NOMO-1 treated with dmso at 0.1 percent for 144 hours (cell line): ENCODE data around the gene TFAP2B.

Experiments
- DNase-seq: peaks from one replicate; lab custom pipeline; 2025; ENCODE audit not compliant: unreplicated experiment; lab: John Stamatoyannopoulos, UW

Gene TFAP2B

GRCh38 chr6:50824552-50824951 is 5.9 kb downstream of the TFAP2B start:
- DNase-seq, result no peak

- no peak for DNase-seq
Observed at GRCh38 chr6:50825375-50826036, 6.8 kb downstream of the TFAP2B start.

- DNase-seq, result no peak
Observed at GRCh38 chr6:50826037-50826761, 7.5 kb downstream of the TFAP2B start.

- no peak for DNase-seq
Observed at GRCh38 chr6:50826803-50827202, 8.1 kb downstream of the TFAP2B start.

- no peak for DNase-seq
Observed at GRCh38 chr6:50829049-50829448, 10.4 kb downstream of the TFAP2B start.

GRCh38 chr6:50829898-50830444 is 11.3 kb downstream of the TFAP2B start:
- no peak for DNase-seq

- no peak for DNase-seq
Observed at GRCh38 chr6:50831186-50831585, 12.5 kb downstream of the TFAP2B start.

GRCh38 chr6:50832912-50833311 is 14.2 kb downstream of the TFAP2B start:
- no peak for DNase-seq

- DNase-seq, result no peak
Observed at GRCh38 chr6:50834929-50835410, 16.3 kb downstream of the TFAP2B start.

- DNase-seq, result no peak
Observed at GRCh38 chr6:50836231-50836630, 17.6 kb downstream of the TFAP2B start.

- no peak for DNase-seq
Observed at GRCh38 chr6:50837589-50838445, 19.1 kb downstream of the TFAP2B start.

GRCh38 chr6:50840112-50840810 is 21.6 kb downstream of the TFAP2B start:
- DNase-seq, result no peak

GRCh38 chr6:50840811-50841192 is 22.1 kb downstream of the TFAP2B start:
- no peak for DNase-seq

GRCh38 chr6:50842446-50842845 is 23.8 kb downstream of the TFAP2B start:
- DNase-seq, result no peak

GRCh38 chr6:50842861-50843384 is 24.3 kb downstream of the TFAP2B start:
- DNase-seq, result no peak

GRCh38 chr6:50843842-50844241 is 25.2 kb downstream of the TFAP2B start:
- DNase-seq, result no peak

GRCh38 chr6:50845499-50846143 is 26.9 kb downstream of the TFAP2B start:
- no peak for DNase-seq

- DNase-seq, result no peak
Observed at GRCh38 chr6:50846144-50846851, 27.6 kb downstream of the TFAP2B start.

- no peak for DNase-seq
Observed at GRCh38 chr6:50846852-50847155, 28.1 kb downstream of the TFAP2B start.
